GM19239 (cell line): Measurements from ENCODE around the gene PHLPP1.
"Not testable (repeated sequence)": the region's sequence is repeated elsewhere in the genome, so short reads cannot be mapped to it uniquely, and the experiment has no call there.

Experiments
- DNase-seq: peaks from one replicate; pipeline ENCODE4 v3.0.0; 2011; ENCODE audit warnings: low spot score; ENCODE audit not compliant: insufficient read length
- FAIRE-seq: peaks from 2 replicates; lab custom pipeline; 2011; peaks lifted over from hg19 to GRCh38; lab: Jason Lieb, UNC

PHLPP1 gene

DNA sequence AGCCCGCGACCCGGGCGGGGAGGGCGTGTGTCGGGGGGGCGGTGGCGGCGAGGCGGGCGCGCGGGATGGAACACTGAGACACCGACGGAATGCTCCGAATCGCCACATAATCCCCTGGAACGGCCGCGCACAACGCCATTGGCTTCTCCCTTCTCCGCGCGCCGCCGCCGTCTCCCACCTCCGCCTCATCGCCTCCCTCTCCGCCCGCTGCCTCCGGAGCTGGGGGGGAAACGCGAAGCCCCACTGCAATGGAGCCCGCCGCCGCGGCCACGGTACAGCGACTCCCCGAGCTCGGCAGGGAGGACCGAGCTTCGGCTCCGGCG is at the start of gene PHLPP1:
PHLPP1 (plus strand) TSS at position 106 of the 323 bp plus-strand sequence; CDS start at position 249, 143 bp downstream.
- FAIRE-seq, result no peak
- no peak for DNase-seq

DNA sequence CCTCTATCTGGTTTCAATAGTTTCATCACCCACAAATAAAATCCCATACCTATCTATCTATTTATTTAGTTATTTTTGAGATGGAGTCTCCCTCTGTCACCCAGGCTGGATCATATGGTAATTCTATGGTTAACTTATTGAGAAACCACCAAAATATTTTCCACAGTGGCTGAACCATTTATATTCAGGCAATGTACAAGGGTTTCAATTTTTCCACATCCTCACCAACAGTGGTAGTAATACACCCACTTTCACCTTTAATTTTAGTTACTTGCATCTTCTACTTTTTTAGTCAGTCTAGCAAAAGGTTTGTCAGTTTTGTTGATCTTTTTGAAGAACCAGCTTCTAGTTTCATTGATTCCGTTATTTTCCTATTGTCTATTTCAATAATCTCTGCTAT is 46.1 kb upstream of the PHLPP1 start:
- no peak for DNase-seq
- FAIRE-seq, result no peak

DNA sequence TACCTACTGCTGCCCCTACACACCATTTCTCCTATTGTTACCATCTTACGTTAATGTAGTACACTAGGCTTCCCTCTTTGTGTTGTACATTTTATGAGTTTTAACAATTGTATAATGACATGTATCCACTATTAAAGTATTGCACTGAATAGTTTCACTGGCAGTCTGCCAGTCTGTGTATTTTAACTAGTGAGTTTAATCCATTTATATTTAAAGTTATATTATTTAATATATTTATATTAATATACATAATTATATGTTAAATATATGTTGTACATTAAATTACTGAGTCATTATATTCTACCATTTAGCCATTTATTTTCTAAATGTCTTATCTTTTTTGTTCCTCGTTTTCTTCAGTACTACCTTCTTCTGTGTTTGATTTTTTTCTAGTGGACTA is 44.8 kb upstream of the PHLPP1 start:
- FAIRE-seq, result no peak
- DNase-seq, result no peak

DNA sequence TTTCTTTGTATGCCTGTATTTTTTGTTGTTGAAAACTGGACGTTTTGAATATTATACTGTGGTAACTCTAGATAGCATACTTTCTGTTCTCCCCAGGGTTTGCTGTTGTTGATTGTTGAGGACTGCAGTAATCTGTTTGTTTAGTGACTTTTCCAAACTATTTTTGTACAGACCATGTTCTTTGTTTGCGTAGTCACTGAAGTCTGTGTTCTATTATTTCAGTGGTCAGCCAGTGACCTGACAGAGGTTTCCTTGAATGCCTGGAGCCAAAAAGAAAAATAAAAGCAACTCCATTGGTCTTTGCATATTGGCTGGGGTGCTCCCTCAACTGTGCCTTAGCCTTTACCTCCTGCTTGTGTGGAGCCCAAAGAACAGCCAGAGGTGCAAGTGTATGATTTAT is 42.7 kb upstream of the PHLPP1 start:
- no peak for DNase-seq
- FAIRE-seq, result no peak

DNA sequence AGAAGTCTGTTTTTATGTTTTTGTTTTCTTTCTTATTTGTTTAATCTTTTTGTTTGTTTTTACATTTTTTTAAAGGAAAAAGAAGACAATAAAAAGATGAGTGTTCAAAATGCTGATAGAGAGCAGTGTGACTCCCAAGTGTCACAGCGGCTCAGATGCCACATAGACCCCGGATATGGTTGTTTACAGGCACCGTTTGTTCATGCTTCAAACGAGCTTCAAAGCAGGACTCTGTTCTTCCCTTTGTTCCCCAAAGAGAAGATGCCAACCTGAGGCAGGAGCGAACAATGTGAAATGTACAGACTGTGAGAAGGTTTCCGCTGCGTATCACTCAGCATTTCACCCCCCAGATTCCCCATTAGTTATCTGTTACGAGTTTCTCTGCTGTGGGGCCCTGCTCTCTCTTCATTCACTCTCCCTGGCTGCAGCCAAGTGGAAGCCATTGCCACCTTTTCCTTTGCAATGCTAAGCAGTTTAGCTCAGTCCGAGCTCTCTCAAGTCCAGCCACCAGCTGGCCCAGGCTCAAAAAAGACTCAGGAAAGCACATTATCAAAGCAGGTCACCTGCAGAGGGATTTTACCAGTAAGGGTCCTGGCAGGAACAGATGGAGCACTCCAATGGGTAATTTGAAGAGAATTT is 36.4 kb upstream of the PHLPP1 start:
- FAIRE-seq (no peak), DNase-seq (no peak)

DNA sequence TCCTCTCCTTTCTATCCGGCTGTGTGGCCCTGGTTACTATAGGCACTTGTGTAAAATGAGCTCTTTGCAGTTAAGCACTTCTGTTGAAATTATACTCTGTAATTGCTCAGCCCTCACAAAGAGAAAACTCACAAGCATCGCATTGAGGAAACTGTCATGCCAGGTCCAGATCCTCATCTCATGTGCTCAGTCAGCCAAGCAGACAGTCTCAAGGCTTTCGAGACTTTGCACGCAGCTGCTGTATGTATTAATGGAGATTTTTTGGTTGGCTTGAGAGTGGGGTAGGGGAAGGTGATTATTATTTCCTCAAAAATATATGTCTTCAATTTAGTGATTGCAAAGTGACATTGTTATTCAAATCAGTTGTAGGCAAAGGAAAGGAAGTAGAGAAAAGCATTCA is 33.0 kb upstream of the PHLPP1 start:
- FAIRE-seq, result no peak
- DNase-seq, result no peak

DNA sequence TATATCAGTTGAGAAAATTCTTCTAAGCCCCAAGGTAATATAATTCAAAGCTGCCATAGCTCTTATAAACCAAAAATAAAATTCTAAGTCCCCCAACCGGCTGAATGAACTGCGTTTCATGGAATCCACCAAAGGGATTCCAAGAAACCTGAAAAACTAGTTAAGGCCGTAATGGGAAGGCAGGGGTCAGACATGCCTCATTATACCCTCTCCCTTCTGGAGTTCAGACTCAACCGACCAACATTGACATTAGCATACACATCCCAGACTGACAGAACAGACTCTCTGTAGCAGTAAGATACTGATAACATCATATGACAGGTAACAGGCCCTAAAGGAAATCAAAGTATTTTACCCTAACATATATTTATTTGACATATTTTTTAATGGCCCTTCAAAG is 31.4 kb upstream of the PHLPP1 start:
- FAIRE-seq (no peak), DNase-seq (no peak)

DNA sequence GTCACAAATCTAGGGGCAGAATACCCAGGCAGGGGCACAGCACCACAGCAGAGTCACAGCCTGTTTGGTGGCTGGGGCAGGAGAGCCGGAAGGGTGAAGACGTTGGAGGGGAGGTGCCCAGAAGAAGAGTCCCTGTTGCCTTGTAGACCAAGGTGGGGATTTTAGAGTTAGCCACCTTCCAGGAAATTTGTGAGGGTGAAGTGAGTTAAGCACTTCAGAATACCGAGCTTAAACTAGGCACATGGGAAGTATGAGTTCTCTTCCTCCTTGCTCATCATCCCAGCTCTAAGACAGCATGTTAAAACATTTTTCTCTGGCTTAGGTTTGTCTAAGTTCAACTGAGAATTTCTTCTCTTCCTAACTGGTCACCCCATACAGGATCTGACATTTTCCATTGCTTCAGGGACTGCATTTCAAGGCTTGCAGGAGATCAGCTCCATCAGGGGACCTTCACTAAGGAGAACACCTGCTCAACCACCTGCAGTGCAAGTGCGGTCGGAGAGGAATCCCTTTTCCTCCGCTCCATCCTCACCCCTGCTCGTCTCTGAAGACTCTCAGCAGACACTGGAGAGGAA is 26.5 kb upstream of the PHLPP1 start:
- DNase-seq, result no peak
- no peak for FAIRE-seq

DNA sequence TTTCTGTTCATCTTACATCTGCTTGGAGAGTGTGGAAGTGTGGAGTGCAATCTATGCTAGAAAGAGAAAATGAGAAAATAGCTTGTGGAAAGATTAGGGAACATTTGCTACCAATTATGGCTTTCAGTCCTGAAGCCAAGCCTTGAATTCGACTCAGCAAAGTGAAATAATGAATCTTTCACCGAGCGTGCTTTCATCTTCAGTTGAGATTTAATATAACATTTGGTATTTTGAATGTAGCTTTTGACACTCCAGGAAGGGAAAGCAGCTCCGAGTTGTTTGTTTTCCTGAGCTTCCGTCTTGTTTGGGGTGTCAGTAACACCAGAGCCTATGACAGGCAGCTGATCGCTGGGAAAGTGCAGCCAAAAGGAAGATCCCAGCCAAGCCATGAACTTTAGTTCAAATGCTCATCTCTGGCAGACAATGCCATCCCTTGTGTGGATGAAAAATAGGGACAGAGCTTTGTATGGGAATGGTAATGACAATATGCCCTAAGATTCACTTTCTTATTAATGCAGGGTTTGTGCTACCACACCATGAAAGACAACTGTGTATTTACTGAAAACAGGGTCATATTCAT is 25.0 kb upstream of the PHLPP1 start:
- no peak for DNase-seq
- FAIRE-seq, result no peak

DNA sequence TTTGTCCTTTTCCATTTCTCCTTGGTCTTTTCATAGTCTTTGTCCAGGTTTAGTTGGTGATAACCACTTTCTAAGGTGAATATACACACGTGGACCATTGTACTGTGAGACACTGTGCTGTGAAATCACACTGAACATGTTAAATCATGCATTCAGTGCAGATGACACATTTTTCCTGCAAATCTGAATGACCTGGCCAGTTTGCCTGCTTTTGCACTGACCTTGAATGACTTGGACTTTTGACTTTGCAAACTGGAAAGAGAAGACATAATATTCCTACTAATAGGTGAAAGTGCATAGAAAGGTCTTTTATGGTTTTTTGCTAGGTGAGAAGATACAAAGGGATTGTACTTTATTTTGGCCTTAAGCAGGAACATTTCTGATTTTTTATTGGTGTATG is 21.7 kb upstream of the PHLPP1 start:
- FAIRE-seq, result no peak
- no peak for DNase-seq

DNA sequence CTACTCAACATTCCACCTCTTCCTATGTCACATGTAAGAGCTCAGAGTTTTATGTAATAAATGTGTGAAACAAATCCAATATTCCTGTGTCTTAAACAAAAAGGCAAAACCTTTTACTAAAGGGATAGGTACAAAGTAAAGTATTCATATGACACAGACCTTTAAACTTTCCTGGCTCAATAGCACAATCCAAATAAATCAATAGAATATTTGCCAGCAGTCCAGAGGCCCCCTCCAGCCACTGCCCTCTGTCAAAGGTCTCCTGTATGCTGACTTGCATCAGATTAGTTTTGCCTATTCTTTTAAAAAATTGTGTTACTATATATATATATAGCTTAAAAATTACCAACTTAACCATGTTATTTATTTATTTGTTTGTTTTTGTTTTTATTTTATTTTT is 17.7 kb upstream of the PHLPP1 start:
- FAIRE-seq, result no peak

DNA sequence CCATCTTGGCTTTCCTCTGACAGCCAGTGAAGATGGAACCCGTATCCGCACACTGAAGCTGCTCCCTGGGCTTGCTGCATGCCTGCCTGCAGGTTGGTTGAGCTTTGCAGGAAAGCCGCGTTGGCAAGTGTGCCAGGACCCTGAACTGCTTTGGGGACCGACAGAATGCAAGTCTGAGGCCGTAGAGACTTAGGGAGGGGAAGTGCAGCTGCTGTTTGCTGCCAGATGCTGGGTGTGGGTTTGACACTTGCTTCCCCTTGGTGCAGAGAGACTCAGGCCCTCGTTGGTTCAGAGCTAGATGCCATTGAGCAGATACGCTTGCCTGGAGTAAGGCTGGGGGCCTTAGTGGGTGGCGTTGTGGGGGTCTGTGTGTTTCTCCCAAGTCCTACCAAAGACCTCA is 13.1 kb upstream of the PHLPP1 start:
- DNase-seq (no peak), FAIRE-seq (no peak)

More for the DNA sequence above, 17.7 kb upstream of the PHLPP1 start:
- no peak for DNase-seq

DNA sequence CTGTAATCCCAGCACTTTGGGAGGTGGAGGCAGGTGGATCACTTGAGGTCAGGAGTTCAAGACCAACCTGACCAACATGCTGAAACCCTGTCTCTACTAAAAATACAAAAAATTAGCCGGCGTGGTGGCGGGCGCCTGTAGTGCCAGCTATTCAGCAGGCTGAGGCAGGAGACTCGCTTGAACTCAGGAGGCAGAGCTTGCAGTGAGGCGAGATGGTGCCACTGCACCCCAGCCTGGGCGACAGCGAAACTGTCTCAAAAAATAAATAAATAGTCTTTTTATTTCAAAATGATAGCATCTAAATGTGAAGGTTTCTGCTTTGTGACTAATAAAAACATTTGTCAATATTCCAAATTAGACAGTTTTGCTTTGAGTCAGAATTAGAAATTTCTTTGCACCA is 8.5 kb upstream of the PHLPP1 start:
- not testable (repeated sequence) for FAIRE-seq, DNase-seq

DNA sequence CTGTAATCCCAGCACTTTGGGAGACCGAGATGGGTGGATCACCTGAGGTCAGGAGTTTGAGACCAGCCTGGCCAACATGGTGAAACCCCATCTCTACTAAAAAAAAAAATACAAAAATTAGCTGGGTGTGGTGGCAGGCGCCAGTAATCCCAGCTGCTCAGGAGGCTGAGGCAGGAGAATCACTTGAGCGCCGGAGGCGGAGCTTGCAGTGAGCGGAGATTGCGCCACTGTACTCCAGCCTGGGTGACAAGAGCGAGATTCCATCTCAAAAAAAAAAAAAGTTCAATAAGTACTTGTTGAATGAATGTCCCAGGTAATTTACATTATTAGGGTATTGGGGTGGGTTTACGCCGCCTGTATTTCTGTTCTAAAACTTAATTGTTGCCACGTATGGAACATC is 5.4 kb upstream of the PHLPP1 start:
- not testable (repeated sequence) for FAIRE-seq, DNase-seq

DNA sequence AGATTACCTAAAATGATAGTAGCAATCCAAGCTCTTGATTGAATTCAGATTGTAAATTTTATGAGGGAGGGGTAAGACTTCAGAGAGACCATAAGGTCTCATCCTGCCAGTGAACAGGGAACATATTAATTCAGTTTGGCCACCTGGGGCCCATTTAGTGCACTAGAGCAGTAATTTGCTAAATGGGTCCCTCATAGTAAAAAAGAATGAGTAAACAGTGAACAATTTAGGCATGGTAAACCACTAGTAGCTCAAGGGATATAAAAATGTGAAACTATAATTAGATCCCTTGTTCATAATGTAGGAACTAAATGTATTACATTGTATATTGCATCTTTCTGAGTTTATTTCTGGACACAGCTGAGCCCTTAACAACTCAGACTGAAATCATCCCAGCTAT is 4.9 kb upstream of the PHLPP1 start:
- no peak for DNase-seq

DNA sequence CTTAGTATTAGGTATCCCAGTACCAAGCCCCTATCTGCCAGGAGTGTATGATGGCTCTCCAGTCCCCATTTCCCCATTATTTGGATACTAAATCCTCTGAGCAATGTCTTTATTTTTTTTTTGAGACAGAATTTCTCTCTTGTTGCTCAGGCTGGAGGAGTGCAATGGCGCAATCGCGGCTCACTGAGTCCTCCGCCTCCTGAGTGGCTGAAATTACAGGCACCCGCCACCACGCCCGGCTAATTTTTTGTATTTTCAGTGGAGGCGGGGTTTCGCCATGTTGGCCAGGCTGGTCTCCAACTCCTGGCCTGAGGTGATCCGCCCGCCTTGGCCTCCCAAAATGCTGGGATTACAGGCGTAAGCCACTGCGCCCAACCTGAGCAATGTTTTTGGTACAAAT is 3.6 kb upstream of the PHLPP1 start:
- no peak for DNase-seq
- FAIRE-seq, result no peak

More for the DNA sequence above, 4.9 kb upstream of the PHLPP1 start:
- FAIRE-seq, result no peak

DNA sequence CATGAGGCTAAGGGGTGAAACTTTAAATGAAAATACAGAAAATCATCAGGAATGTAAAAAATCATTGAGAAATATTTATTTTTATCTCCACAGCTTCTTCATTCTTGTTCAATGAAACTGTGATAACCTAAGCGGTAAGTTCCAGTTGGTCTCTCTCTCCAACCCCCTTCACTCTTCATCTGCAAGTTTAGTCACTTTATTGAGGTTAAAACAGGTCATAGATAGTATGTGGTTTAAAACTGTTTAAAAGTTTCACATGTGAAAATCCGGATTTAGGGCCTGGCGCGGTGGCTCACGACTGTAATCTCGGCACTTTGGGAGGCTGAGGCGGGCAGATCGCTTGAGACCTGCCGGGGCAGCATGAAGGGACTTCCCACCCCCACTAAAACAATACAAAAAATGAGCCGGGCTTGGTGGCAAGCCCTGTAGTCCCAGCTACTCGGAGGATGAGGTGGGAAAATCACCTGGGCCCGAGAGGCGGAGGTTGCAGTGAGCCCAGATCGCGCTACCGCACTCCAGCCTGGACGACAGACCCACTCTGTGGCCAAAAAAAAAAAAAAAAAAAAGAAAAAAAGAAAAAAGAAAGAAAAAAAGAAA is 1.6 kb upstream of the PHLPP1 start:
- FAIRE-seq, result no peak
- DNase-seq, result no peak

DNA sequence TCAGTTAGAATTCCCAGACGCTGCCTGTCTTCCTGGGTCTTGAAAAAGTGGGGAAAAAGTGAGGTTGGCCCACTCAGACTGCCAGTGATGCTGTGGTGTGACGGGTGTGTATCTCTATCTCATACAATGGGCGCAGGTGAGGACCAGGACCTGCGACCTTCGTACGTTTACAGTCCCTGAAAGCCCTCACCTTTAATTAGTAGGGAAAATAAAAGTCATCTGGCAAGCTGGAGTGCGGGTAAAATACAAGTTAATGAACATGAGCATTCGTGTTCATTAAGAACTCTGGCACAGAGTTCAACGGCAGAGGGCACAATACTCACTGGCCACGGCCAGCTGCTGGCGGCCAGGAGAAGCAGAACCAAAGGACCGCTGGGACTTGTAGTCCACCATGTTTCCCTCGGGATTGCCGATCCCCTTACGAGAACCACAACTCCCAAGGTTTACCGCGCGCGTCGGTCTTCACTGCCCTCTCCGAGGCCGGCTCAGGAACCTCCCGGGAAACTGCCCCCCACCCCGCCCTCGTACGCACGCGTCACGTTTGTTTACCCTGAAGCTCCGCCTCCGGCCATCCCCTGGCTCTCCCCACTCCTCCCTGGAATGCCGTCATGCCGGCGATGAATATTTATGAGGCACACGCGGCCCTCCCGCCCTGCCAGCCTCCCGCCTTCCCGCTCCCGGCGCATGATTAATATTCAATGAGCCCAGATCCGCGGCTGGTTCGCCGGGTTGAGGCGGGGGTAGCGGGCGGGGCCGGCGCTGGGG is 488 bp upstream of the PHLPP1 start:
- FAIRE-seq (peak; percentile 100), DNase-seq (peak; percentile 91)

DNA sequence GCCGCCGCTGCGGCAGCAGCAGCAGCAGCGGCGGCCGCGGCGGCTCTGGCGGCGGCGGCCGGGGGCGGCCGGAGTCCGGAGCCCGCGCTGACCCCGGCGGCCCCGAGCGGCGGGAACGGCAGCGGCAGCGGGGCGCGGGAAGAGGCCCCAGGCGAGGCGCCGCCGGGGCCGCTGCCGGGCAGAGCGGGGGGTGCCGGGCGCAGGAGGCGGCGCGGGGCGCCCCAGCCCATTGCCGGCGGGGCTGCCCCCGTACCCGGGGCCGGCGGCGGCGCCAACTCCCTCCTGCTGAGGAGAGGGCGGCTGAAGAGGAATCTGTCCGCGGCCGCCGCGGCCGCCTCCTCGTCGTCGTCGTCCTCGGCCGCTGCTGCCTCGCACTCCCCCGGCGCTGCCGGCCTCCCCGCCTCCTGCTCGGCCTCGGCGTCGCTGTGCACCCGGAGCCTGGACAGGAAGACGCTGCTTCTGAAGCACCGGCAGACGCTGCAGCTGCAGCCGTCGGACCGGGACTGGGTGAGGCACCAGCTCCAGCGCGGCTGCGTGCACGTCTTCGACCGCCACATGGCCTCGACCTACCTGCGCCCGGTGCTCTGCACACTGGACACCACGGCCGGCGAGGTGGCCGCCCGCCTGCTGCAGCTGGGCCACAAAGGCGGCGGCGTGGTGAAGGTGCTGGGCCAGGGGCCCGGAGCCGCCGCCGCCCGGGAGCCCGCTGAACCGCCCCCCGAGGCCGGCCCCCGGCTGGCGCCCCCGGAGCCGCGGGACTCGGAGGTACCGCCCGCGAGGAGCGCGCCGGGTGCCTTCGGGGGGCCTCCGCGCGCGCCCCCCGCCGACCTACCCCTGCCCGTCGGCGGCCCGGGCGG is 646 bp downstream of the PHLPP1 start:
- DNase-seq (peak; percentile 77), FAIRE-seq (no peak)

DNA sequence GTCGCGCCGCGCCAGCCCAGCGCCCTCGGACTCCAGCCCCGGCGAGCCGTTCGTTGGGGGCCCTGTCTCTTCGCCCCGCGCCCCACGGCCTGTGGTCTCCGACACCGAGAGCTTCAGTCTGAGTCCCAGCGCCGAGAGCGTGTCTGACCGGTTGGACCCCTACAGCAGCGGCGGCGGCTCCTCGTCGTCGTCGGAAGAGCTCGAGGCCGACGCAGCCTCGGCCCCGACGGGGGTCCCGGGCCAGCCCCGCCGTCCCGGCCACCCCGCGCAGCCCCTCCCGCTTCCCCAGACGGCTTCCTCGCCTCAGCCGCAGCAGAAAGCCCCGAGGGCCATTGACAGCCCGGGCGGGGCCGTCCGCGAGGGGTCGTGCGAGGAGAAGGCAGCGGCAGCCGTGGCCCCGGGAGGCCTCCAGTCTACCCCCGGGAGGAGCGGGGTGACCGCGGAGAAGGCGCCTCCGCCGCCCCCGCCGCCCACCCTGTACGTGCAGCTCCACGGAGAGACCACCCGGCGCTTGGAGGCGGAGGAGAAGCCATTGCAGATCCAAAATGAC is 1.4 kb downstream of the PHLPP1 start:
- DNase-seq (peak; percentile 39), FAIRE-seq (peak; percentile 39)
